Right ventricle myocardium inferior (tissue), 1 donor: ENCODE results near the gene UXT. TPM values are rescaled to one million over a fixed set of nuclear protein-coding genes. Genes with fewer than 3 reads are reported as not detected.
"Not testable (repeated sequence)": the region's sequence is repeated elsewhere in the genome, so short reads cannot be mapped to it uniquely, and the experiment has no call there.

Source experiments
- ATAC-seq: fragments of 200-7000 bp; cut with Tn5 transposase; one replicate; pipeline ENCODE4 v1.9.1; 2020; ENCODE audit warnings: mild to moderate bottlenecking, moderate library complexity
- DNase-seq: peaks from one replicate; pipeline ENCODE4 v3.0.0; 2021; ENCODE audit errors: missing footprints
- intact Hi-C: fragments of 100-400 bp; cut with DNase I; formaldehyde crosslinking; loops from one replicate; pipeline ENCODE4 v1.11.0; 2022
- total RNA-seq: library from RNA; stranded (reverse); fragmentation: NEBNext Ultra II Directional; extraction: Animal tissue kit (Norgen Biotek cat#: 25700); gene quantifications from one replicate; pipeline ENCODE4 v1.2.1, GENCODE V29; 2021
- donor health status: DM: no; HTN: yes; CAD: no; lungs with severe emphysema.

The UXT gene
- total RNA-seq, 1 donor from 2014 or later: 86.4 TPM

DNA sequence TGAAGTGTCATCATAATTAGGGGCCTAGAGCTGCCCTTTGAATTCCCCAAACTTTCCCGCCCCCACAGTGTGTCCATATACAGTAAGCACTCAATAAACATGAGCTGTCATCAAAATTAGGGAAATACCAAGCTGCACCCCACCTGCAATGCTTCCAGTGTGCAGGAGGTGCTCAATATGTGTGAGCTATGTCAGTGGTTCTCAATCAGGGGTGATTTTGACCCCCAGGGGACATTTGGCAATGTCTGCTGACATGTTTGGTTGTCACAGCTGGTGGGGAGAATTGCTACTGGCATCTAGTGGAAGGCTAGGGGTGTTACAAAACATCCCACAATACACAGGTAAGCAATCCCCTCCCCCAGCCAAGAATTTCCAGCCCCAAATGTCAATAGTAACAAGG lies 30.0 kb downstream of the UXT start:
- ATAC-seq (no peak), DNase-seq (no peak)
- intact Hi-C loops: no loop called here

DNA sequence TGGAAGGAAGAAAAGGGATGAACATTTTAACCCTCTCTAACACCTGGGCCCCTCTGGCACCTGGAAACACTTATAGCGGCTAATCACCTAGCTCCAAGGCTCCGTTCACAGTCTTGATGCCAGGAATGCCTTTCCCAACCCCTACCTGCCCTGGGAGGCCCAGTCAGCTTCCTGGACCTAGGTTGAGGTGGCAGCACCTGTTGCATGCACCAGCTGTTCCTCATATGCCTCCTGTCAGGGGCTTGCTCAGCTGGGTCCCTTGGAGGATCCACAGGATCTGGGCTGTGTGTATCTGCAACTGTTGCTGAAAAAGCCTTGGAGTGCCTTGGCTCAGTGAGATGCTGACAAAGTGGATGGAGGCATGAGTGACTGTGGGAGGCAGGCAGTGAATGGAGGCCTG lies 33.6 kb downstream of the UXT start:
- ATAC-seq (no peak), DNase-seq (no peak)
- intact Hi-C loops: no loop called here

DNA sequence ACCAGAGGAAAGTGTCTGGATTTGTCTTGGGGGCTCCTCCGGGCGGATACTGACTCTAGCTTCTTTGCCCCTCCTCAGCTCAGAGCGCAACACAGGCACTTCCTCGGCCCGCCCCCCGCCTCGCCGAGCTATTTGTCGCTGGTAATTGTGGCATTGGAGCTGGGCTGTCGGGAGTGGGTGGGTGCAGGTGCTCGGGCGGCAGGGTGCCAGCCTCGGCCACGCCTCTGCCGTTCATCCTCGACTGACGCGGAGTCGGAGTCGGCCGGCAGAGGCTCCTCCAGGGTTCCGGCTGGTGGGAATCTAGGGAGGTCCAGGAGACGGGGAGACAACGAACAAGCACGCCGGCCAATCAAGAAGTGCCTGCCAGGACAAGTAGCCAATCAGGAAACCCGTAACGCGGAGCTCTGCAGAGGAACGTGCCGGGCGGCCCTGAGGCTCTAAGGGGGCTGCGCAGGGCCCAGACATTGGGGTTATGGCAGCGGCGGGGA lies 35.4 kb downstream of the UXT start:
- ATAC-seq: peak; percentile 46
- peak; percentile 69 for DNase-seq
- intact Hi-C loops: no loop called here

DNA sequence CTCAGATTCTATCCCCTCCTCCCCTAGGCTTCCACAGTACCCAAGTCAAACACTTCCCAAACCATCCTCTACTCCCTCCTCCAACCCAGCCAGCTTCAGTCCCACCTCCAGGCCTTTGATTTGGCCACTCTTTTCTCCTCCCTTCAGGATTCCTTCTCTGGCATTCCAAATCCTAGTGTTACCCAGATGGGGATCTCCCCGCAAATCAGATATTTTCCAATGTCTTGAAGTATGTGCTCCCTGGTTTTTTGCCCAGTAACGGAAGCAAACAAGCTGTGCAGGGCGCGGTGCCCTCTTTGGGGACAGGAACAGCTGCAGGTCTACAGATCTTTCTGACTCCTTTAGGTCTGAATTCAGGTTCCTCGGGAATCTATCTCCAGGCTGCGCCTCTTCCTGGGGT lies 37.1 kb downstream of the UXT start:
- DNase-seq: no peak

DNA sequence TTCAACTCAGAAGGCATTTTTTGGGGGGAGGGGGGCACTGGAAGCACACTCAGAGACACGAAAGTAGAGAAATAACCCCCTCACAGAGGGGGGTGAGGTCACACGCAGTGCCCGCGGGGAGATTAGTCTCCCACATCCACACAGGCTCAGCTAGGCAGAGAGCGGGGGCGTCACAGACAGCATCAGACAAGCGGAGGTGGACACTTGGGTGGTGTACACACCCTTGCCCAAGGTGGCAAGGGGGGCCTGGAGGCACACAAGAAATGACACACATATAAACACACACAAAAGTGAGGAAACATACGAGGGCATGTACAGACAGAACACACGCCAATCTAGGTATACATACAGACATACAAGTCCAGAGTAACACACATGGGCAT lies 38.7 kb downstream of the UXT start:
- intact Hi-C loops: no loop called here
- no peak for DNase-seq
- no peak for ATAC-seq

More for the DNA sequence above, 37.1 kb downstream of the UXT start:
- intact Hi-C loops: no loop called here
- ATAC-seq: no peak

DNA sequence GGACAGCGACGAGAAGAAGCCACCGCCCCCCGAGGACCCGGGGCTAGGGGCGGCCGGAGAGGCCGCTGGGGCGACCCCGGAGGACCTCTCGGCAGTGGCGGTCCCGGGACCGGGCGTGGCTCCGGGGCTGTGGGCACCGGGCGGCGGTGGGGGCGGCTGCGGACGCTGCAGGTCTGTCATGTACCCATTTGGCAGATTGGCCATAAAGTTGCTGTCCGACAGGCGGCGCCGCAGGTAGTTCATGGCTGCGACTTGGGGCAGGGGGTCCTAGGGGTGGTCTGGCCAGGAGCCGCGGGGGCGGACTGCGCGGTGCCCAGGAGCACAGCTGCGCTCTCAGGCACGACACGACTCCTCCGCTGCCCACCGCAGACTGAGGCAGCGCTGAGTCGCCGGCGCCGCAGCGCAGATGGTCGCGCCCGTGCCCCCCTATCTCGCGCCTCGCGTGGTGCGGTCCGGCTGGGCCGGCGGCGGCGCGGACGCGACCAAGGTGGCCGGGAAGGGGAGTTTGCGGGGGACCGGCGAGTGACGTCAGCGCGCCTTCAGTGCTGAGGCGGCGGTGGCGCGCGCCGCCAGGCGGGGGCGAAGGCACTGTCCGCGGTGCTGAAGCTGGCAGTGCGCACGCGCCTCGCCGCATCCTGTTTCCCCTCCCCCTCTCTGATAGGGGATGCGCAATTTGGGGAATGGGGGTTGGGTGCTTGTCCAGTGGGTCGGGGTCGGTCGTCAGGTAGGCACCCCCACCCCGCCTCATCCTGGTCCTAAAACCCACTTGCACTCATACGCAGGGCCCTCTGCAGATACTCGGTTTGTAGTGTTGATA lies 39.3 kb downstream of the UXT start, which contains the start of gene SYN1:
Gene SYN1, minus strand, starts transcription at position 372 of the 817 bp plus-strand sequence. Its CDS starts 129 bp downstream, at position 243.
- intact Hi-C loops: no loop called here
- peak; percentile 90 for DNase-seq
- ATAC-seq: peak; percentile 98

DNA sequence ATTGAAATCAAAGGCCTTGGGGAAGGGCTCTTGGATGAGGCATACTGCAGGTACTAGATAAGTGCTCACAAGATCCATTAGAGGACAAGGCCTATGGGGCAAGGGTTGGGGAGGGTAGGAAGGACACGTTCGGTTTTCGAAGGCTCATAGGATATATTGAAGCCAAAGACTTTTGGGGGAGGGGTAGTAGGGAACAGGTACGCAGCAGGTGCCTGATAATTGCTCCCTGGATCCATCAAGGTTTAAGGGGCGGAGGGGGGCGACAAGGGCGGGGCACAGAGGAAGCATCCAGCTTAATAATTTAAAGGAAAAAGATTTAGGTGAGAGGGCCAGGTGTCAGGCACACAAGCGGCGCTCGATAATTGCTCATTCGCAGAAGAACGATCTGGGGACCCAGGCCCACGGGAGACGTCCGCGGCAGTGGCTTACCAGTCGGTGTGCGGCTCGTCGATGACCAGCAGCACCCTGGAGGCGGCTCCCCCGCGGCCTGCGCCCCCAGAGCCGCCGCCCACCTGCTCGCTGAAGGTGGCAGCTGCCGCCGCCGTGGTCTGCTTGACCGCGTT lies 40.0 kb downstream of the UXT start:
- ATAC-seq: no peak
- DNase-seq: no peak
- intact Hi-C loops: no loop called here

DNA sequence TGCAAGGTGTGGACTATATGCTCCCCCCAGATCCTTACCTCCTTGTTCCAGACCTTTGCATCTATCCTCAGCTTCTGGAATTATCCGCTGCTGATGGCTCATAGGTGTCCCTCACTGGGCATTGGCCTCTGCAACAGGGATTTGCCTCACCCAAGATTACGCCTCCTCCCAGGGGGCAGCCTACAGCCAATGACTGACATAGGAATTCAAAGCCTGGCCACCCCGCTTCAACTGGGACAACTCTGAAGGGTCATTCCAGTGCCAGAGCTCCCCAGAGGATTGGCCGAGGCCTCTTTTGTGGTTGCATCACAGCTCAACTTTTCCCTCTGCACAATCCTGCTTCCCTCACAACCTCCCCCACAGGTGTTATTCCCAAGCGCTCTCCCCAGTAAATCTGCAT lies 44.4 kb downstream of the UXT start:
- no peak for ATAC-seq
- DNase-seq: no peak
- intact Hi-C loops: no loop called here

DNA sequence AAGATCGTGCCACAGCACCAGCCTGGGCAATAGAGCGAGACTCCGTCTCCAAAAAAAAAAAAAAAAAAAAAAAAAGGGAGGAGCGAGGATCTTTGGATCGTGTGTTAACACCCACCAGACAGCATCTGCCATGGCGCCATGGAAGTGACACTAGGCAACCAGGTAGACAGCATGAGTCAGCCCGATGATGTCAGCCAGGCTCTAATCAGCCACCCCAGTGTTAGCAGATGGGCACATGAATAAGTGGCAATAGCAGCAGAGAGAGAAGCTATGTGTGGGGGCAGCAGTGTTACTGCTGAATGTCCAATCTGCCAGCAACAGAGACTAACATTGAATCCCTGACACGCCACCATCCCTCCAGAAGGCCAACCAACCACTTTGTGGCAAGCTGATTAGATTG lies 45.9 kb downstream of the UXT start:
- DNase-seq: no peak
- intact Hi-C loops: no loop called here
- ATAC-seq: no peak

DNA sequence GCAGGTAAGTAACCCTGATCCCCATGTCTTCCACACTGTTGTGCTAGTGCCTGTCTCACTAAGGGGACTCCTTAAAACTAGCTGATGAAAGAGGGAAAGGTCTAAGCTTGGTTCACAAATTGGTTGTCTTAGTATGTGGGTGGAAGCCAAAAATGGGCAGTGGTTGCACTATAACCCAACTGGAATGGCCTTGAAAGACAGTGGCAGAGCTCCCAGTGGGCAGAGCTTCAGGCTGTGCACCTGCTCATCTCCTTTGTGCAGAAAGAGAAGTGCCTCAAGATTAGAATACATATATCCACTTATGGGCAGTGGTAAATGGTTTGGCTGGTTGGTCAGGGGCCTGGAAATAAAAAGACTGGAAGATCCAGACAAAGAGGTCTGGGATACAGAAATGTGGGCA lies 46.6 kb downstream of the UXT start:
- no peak for DNase-seq
- intact Hi-C loops: no loop called here
- no peak for ATAC-seq

DNA sequence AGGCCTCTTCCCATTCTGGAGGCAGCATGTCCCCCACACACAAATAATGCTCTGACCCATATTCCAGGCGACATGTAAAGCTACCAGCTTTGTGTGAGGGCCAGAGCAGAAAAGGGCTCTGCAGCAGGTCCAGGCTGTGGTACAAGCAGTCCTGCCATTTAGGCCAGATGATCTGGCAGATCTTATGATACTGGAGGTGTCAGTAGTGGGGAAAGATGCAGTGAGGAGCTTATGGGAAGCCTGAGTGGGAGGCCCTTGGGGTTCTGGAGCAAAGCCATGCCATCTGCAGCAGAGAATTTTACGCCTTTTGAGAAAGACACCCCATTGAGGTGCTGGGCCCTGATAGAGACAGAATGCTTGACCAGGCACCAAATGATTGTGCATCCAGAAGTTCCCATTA lies 47.1 kb downstream of the UXT start:
- no peak for DNase-seq
- ATAC-seq: no peak
- intact Hi-C loops: no loop called here

DNA sequence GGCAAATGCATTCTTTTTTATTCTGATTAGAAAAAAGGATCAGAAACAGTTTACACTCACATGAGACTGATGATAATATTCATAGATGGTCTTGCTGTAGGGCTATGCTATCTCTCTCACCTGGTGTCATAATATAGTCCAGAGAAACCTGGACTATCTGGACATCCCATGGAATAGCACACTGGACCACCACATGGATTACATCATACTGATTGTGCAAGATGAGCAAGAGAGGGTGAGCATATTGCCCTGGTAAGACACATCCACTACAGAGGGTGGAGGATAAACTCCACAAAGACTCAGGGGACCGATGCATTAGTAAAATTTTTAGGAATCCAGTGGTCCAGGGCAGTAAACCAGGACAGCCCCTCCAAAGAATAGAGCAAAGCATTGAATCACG lies 47.5 kb downstream of the UXT start:
- intact Hi-C loops: no loop called here
- no peak for DNase-seq
- no peak for ATAC-seq

DNA sequence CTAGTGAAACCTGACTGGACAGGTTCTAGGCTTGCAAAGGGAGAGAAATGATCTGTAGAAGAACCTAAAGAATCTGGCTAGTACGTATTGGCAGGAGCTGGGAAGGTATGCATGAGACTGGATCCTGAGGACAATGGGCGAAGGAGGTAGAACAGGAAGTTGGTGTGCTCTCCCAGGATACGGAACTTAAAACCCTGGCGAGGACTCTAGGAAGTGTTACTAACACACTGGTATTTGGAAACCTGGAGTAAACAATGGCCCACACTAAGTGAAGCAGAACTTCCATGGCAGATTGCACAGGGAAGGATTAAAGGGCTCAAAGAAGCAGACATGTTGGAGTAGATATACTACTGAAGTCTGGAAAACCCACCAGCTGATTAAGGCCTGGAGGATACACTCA lies 48.5 kb downstream of the UXT start:
- DNase-seq (no peak), ATAC-seq (no peak)
- intact Hi-C loops: no loop called here

DNA sequence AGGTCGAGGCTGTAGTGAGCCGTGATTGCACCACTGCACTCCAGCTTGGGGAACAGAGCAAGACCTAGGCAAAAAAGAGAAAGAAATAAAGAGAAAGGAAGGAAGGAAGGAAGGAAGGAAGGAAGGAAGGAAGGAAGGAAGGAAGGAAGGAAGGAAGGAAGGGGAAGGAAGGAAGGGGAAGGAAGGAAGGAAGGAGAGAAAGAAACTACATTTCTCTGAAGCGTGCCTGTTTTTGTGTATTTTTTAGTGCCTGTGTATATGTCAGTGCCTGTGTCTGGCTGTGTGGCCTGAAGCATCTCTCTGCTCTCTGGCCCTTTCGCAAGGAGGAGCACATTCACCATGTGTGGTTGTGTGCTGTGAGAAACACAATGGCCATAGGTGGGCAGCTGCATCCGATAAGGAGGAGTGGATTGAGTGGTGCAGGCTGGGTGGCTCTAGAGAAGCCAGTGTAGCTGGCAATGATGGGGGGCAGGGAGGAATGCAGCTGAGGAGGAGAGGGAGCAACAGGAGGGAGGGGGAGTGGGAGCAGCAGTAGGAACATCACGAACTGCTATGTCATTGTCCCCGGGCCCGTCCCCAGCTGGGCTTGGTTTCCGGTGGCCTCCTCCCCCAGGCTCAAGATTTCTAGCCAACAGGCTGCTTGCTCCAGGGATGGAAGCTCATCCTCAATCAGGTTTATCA lies 50.7 kb downstream of the UXT start:
- intact Hi-C loops: no loop called here
- no peak for ATAC-seq

DNA sequence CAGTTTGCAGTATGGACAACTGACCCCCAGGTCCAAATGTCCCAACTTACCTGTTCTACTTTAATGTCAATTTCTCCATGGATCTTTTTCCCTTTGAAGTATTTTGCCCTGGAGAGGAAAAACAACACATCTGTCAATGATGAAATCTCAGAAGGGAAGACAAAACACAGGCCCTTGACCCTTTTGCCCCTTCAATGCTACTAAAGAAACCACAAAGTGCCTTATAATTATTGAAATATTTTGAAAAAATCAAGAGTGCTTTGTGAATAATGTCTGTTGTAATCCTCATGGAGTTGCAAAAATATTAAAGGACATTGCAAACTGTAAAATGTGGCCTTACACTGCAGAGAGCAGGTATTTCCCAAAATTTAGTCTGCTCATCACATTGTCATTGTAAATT lies 51.9 kb downstream of the UXT start:
- intact Hi-C loops: no loop called here
- ATAC-seq (no peak), DNase-seq (no peak)

More for the DNA sequence above, 50.7 kb downstream of the UXT start:
- no peak for DNase-seq

DNA sequence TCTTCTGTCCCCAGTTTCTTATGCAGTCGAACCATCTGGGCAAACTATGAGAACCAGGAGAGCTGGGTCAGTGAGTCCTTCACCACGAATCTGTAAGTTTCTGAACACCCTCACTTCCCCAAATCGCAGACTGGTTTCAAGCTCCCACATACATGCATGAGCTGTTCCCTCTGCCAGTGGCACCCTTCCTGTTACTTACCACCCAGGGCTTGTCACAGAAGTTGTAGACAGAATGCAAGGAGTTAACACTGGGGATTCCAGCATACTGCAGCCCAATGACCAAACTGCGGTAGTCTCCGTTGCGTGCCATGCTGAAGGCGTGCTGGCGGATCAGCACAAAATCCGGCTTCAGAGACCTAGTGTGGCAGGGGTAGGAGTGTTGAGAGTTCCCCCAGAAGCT lies 54.0 kb downstream of the UXT start:
- intact Hi-C loops: no loop called here
- no peak for DNase-seq
- no peak for ATAC-seq

DNA sequence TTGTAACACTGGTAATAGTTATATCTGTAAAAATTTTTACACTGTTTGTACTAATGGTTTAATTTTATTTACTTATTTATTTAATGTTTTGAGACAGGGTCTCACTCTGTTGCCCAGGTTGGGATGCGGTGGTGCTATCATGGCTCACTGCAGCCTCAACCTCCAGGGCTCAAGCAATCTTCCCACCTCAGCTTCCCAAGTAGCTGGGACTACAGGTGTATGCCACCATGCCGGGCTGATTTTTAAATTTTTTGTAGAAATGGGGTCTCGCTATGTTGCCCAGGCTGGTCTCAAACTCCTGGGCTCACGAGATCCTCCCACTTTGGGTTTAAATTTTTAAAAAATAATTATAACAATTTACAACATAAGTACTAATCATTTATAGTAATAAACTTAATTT lies 55.9 kb downstream of the UXT start:
- intact Hi-C loops, DNase-seq, ATAC-seq: not testable (repeated sequence)
